HUES6 (cell line): ENCODE results near the gene CORO2B.

Source experiments
- H3K27ac ChIP-seq: 2 replicates; pipeline ENCODE4 v1.7.0; 2013; ENCODE audit warnings: low read depth, mild to moderate bottlenecking, low read length, inconsistent platforms
- H3K27me3 ChIP-seq: 2 replicates; pipeline ENCODE4 v1.6.1; 2013; ENCODE audit warnings: low read length; ENCODE audit not compliant: control insufficient read depth, insufficient read depth
- H3K36me3 ChIP-seq: 2 replicates; pipeline ENCODE4 v1.6.1; 2013; ENCODE audit warnings: low read length; ENCODE audit not compliant: control insufficient read depth, insufficient read depth
- H3K4me1 ChIP-seq: 2 replicates; pipeline ENCODE4 v1.6.1; 2013; ENCODE audit warnings: low read length; ENCODE audit not compliant: control insufficient read depth, insufficient read depth
- H3K4me3 ChIP-seq: 2 replicates; pipeline ENCODE4 v1.5.1; 2013; ENCODE audit warnings: low read depth, low read length
- H3K9ac ChIP-seq: one replicate; pipeline ENCODE4 v1.6.1; 2013; ENCODE audit warnings: mild to moderate bottlenecking, low read length
- H3K9me3 ChIP-seq: 2 replicates; pipeline ENCODE4 v1.6.1; 2013; ENCODE audit warnings: low read depth, low read length; ENCODE audit not compliant: control insufficient read depth, insufficient read depth

CORO2B gene

GRCh38 chr15:68653801-68654200 is 75.0 kb downstream of the CORO2B start:
- Histone ChIP-seq H3K9ac (no peak overlapping the region), H3K27me3 (no peaks in the 10 kb centered on the region), H3K36me3 (no peaks in the 10 kb centered on the region), H3K9me3 (no peaks in the 10 kb centered on the region), H3K4me1 (peaks cover 43% of the 10 kb centered on the region), H3K4me3 (no peak overlapping the region), H3K27ac (no peak overlapping the region)

GRCh38 chr15:68654786-68655560 is 76.2 kb downstream of the CORO2B start:
- no peak overlapping the region for H3K27ac ChIP-seq
- no peaks in the 10 kb centered on the region for H3K27me3 ChIP-seq
- no peak overlapping the region for H3K9ac ChIP-seq
- peaks cover 44% of the 10 kb centered on the region for H3K4me1 ChIP-seq
- H3K36me3 ChIP-seq, result no peaks in the 10 kb centered on the region
- no peak overlapping the region for H3K4me3 ChIP-seq
- no peaks in the 10 kb centered on the region for H3K9me3 ChIP-seq

- H3K4me3 ChIP-seq, result no peak overlapping the region
- H3K9ac ChIP-seq, result no peak overlapping the region
- peaks cover 40% of the 10 kb centered on the region for H3K4me1 ChIP-seq
- H3K27ac ChIP-seq, result no peak overlapping the region
- H3K9me3 ChIP-seq, result no peaks in the 10 kb centered on the region
- H3K27me3 ChIP-seq, result no peaks in the 10 kb centered on the region
- no peaks in the 10 kb centered on the region for H3K36me3 ChIP-seq
Measured at GRCh38 chr15:68655686-68656437, 77.1 kb downstream of the CORO2B start.

GRCh38 chr15:68656438-68656739 is 77.6 kb downstream of the CORO2B start:
- H3K9me3 ChIP-seq, result no peaks in the 10 kb centered on the region
- no peaks in the 10 kb centered on the region for H3K27me3 ChIP-seq
- H3K9ac ChIP-seq, result no peak overlapping the region
- no peak overlapping the region for H3K27ac ChIP-seq
- H3K4me1 ChIP-seq, result peaks cover 37% of the 10 kb centered on the region
- no peak overlapping the region for H3K4me3 ChIP-seq
- no peaks in the 10 kb centered on the region for H3K36me3 ChIP-seq

GRCh38 chr15:68658151-68658550 is 79.4 kb downstream of the CORO2B start:
- no peak overlapping the region for H3K9ac ChIP-seq
- no peaks in the 10 kb centered on the region for H3K27me3 ChIP-seq
- no peak overlapping the region for H3K4me3 ChIP-seq
- no peaks in the 10 kb centered on the region for H3K9me3 ChIP-seq
- H3K4me1 ChIP-seq, result peaks cover 27% of the 10 kb centered on the region
- H3K27ac ChIP-seq, result no peak overlapping the region
- H3K36me3 ChIP-seq, result no peaks in the 10 kb centered on the region

GRCh38 chr15:68658641-68659358 is 80.0 kb downstream of the CORO2B start:
- Histone ChIP-seq H3K4me1 (peaks cover 23% of the 10 kb centered on the region), H3K4me3 (no peak overlapping the region), H3K36me3 (no peaks in the 10 kb centered on the region), H3K27ac (no peak overlapping the region), H3K9me3 (peaks cover 2% of the 10 kb centered on the region; the same call in 1 of the 2 replicates), H3K9ac (no peak overlapping the region), H3K27me3 (no peaks in the 10 kb centered on the region)

- H3K27ac ChIP-seq, result no peak overlapping the region
- H3K27me3 ChIP-seq, result no peaks in the 10 kb centered on the region
- no peak overlapping the region for H3K4me3 ChIP-seq
- H3K9ac ChIP-seq, result no peak overlapping the region
- H3K4me1 ChIP-seq, result peaks cover 17% of the 10 kb centered on the region
- H3K9me3 ChIP-seq, result peaks cover 5% of the 10 kb centered on the region; the same call in 1 of the 2 replicates
- H3K36me3 ChIP-seq, result no peaks in the 10 kb centered on the region
Measured at GRCh38 chr15:68663526-68663925, 84.7 kb downstream of the CORO2B start.

- H3K27me3 ChIP-seq, result no peaks in the 10 kb centered on the region
- no peak overlapping the region for H3K4me3 ChIP-seq
- no peaks in the 10 kb centered on the region for H3K36me3 ChIP-seq
- no peak overlapping the region for H3K27ac ChIP-seq
- H3K4me1 ChIP-seq, result peaks cover 14% of the 10 kb centered on the region
- H3K9ac ChIP-seq, result no peak overlapping the region
- H3K9me3 ChIP-seq, result peaks cover 6% of the 10 kb centered on the region
Measured at GRCh38 chr15:68666120-68666811, 87.5 kb downstream of the CORO2B start.

- H3K4me3 ChIP-seq, result no peak overlapping the region
- peaks cover 9% of the 10 kb centered on the region for H3K9me3 ChIP-seq
- H3K36me3 ChIP-seq, result no peaks in the 10 kb centered on the region
- H3K27ac ChIP-seq, result no peak overlapping the region
- H3K27me3 ChIP-seq, result no peaks in the 10 kb centered on the region
- H3K4me1 ChIP-seq, result peaks cover 14% of the 10 kb centered on the region
- no peak overlapping the region for H3K9ac ChIP-seq
Measured at GRCh38 chr15:68666812-68667450, 88.1 kb downstream of the CORO2B start.

- Histone ChIP-seq H3K27me3 (no peaks in the 10 kb centered on the region), H3K36me3 (no peaks in the 10 kb centered on the region), H3K9me3 (peaks cover 9% of the 10 kb centered on the region), H3K9ac (no peak overlapping the region), H3K27ac (no peak overlapping the region), H3K4me3 (no peak overlapping the region), H3K4me1 (peaks cover 14% of the 10 kb centered on the region)
Measured at GRCh38 chr15:68667800-68668625, 89.2 kb downstream of the CORO2B start.
